Measurements from ENCODE around the gene MLLT3.

DNA sequence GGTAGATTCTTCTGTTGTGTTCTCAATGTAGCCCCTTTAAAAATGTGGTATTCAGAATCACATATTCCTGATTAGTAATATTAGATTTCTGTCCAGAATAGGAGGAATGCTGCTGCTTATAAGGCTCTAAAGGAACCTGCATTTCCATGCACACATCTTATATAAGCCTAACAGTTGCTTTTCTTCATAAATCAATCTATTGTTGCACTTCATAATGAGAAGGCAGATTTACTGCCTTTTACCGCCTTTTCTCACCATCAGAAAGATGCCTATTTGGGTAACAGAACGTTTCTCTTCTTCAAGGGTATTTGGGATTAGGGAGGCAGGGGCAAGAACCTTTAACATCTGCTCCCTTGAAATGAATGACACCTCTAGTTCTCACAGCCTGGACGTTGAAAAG is 243.4 kb downstream of the MLLT3 start:
- TF ChIP-seq, protein P1, sequence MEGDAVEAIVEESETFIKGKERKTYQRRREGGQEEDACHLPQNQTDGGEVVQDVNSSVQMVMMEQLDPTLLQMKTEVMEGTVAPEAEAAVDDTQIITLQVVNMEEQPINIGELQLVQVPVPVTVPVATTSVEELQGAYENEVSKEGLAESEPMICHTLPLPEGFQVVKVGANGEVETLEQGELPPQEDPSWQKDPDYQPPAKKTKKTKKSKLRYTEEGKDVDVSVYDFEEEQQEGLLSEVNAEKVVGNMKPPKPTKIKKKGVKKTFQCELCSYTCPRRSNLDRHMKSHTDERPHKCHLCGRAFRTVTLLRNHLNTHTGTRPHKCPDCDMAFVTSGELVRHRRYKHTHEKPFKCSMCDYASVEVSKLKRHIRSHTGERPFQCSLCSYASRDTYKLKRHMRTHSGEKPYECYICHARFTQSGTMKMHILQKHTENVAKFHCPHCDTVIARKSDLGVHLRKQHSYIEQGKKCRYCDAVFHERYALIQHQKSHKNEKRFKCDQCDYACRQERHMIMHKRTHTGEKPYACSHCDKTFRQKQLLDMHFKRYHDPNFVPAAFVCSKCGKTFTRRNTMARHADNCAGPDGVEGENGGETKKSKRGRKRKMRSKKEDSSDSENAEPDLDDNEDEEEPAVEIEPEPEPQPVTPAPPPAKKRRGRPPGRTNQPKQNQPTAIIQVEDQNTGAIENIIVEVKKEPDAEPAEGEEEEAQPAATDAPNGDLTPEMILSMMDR (IDR thresholded peaks at IDR 0.05) = no peak
- no peak for TF ChIP-seq EP300 (IDR thresholded peaks at IDR 0.05)
- TF ChIP-seq POLR2A (IDR thresholded peaks at IDR 0.05) = no peak
